Measurements from ENCODE around the gene EIF2AK2. TPM values are rescaled to one million over a fixed set of nuclear protein-coding genes. Genes with fewer than 3 reads are reported as not detected.

EIF2AK2 gene
- total RNA-seq, 1 donor from 2014 or later: 20.7 TPM

GRCh38 chr2:37180640-37181039 is 23.9 kb upstream of the EIF2AK2 start:
- no peak for ATAC-seq
- DNase-seq (ENCODE audit: missing footprints): no peak
- intact Hi-C loops (cut with DNase I): no loop called here

- ATAC-seq (no peak), DNase-seq (ENCODE audit: missing footprints) (no peak)
- intact Hi-C loops (cut with DNase I): no loop called here
Observed at GRCh38 chr2:37180006-37180639, 23.3 kb upstream of the EIF2AK2 start.

GRCh38 chr2:37173741-37174140 is 17.0 kb upstream of the EIF2AK2 start:
- DNase-seq (ENCODE audit: missing footprints) (no peak), ATAC-seq (no peak)
- intact Hi-C loops (cut with DNase I): no loop called here

GRCh38 chr2:37171624-37171950 is 14.8 kb upstream of the EIF2AK2 start:
- DNase-seq (ENCODE audit: missing footprints): no peak
- no peak for ATAC-seq
- intact Hi-C loops (cut with DNase I): no loop called here

GRCh38 chr2:37168217-37168981 is 11.6 kb upstream of the EIF2AK2 start:
- DNase-seq (ENCODE audit: missing footprints) (peak; percentile 55), ATAC-seq (no peak)
- intact Hi-C loops (cut with DNase I): loop anchor here (10.0 kb wide), 1 partner anchor 706 kb away; no protein-coding TSS in a partner anchor

GRCh38 chr2:37167636-37168180 is 10.9 kb upstream of the EIF2AK2 start:
- DNase-seq (ENCODE audit: missing footprints) (no peak), ATAC-seq (no peak)
- intact Hi-C loops (cut with DNase I): loop anchor here (10.0 kb wide), 1 partner anchor 707 kb away; no protein-coding TSS in a partner anchor

GRCh38 chr2:37164757-37165156 is 8.0 kb upstream of the EIF2AK2 start:
- DNase-seq (ENCODE audit: missing footprints) (no peak), ATAC-seq (no peak)
- intact Hi-C loops (cut with DNase I): loop anchor here (10.0 kb wide), 1 partner anchor 710 kb away; no protein-coding TSS in a partner anchor

GRCh38 chr2:37156071-37156856 is 516 bp downstream of the EIF2AK2 start:
- ATAC-seq: peak; percentile 56
- intact Hi-C loops (cut with DNase I): loop anchor here (2.0 kb wide), 2 partner anchors 41 to 75 kb away; partner anchors contain the start of genes CEBPZ, CEBPZOS and NDUFAF7
- DNase-seq (ENCODE audit: missing footprints): peak; percentile 68

- DNase-seq (ENCODE audit: missing footprints) (no peak), ATAC-seq (no peak)
- intact Hi-C loops (cut with DNase I): no loop called here
Observed at GRCh38 chr2:37154785-37155184, 2.0 kb downstream of the EIF2AK2 start.

- intact Hi-C loops (cut with DNase I): no loop called here
- ATAC-seq: no peak
- no peak for DNase-seq (ENCODE audit: missing footprints)
Observed at GRCh38 chr2:37153224-37153623, 3.6 kb downstream of the EIF2AK2 start.

- intact Hi-C loops (cut with DNase I): no loop called here
- DNase-seq (ENCODE audit: missing footprints): no peak
- ATAC-seq: no peak
Observed at GRCh38 chr2:37149626-37150322, 7.0 kb downstream of the EIF2AK2 start.

- intact Hi-C loops (cut with DNase I): no loop called here
- DNase-seq (ENCODE audit: missing footprints): no peak
- no peak for ATAC-seq
Observed at GRCh38 chr2:37148325-37148724, 8.5 kb downstream of the EIF2AK2 start.

GRCh38 chr2:37146062-37146461 is 10.7 kb downstream of the EIF2AK2 start:
- DNase-seq (ENCODE audit: missing footprints) (no peak), ATAC-seq (no peak)
- intact Hi-C loops (cut with DNase I): no loop called here

- ATAC-seq (no peak), DNase-seq (ENCODE audit: missing footprints) (no peak)
- intact Hi-C loops (cut with DNase I): no loop called here
Observed at GRCh38 chr2:37143974-37144373, 12.8 kb downstream of the EIF2AK2 start.

- DNase-seq (ENCODE audit: missing footprints): no peak
- ATAC-seq: no peak
- intact Hi-C loops (cut with DNase I): no loop called here
Observed at GRCh38 chr2:37142546-37142945, 14.2 kb downstream of the EIF2AK2 start.

- intact Hi-C loops (cut with DNase I): no loop called here
- no peak for DNase-seq (ENCODE audit: missing footprints)
- no peak for ATAC-seq
Observed at GRCh38 chr2:37132914-37133313, 23.9 kb downstream of the EIF2AK2 start.

- ATAC-seq (no peak), DNase-seq (ENCODE audit: missing footprints) (no peak)
- intact Hi-C loops (cut with DNase I): no loop called here
Observed at GRCh38 chr2:37125416-37125815, 31.4 kb downstream of the EIF2AK2 start.

- no peak for ATAC-seq
- intact Hi-C loops (cut with DNase I): no loop called here
- DNase-seq (ENCODE audit: missing footprints): no peak
Observed at GRCh38 chr2:37119157-37119556, 37.6 kb downstream of the EIF2AK2 start.

- ATAC-seq: no peak
- no peak for DNase-seq (ENCODE audit: missing footprints)
- intact Hi-C loops (cut with DNase I): no loop called here
Observed at GRCh38 chr2:37117566-37117965, 39.2 kb downstream of the EIF2AK2 start.

Measured in Right ventricle myocardium inferior (tissue), 1 donor.